HCT116 (cell line): Measurements from ENCODE around the gene TMEM135. TPM values are rescaled to one million over a fixed set of nuclear protein-coding genes. Genes with fewer than 3 reads are reported as not detected.

Source experiments
- ATAC-seq: fragments of 200-7000 bp; cut with Tn5 transposase; 2 replicates; pipeline ENCODE4 v1.9.1; 2020; ENCODE audit warnings: mild to moderate bottlenecking, moderate library complexity
- BruUV-seq: library from RNA; stranded (reverse); fragments of 400-500 nt; replicated peaks from 2 replicates; lab custom pipeline; 2021; lab: Mats Ljungman, UMichigan
- CTCF ChIA-PET: fragments of 300-600 bp; sonication (Branson Sonifier 250); formaldehyde crosslinking; loops from one replicate; lab custom pipeline; 2021; ENCODE audit warnings: antibody characterized with exemption; lab: Charles Lee
- POLR2A ChIA-PET: fragments of 300-600, 350-600 bp; sonication (Branson Sonifier 250); formaldehyde crosslinking; loops from one replicate; lab custom pipeline; 2021; ENCODE audit warnings: antibody characterized with exemption; lab: Charles Lee
- RAD21 ChIA-PET, 2 experiments: fragments of 300-600 bp; sonication (Branson Sonifier 250); formaldehyde crosslinking; loops; one replicate each; lab custom pipeline; 2023; ENCODE audit warnings: low total read pairs in 2 of 2; ENCODE audit not compliant: uncharacterized antibody in 2 of 2, unreplicated experiment in 2 of 2, low non-redundant PET in 1 of 2; lab: Charles Lee
- DNase-seq: peaks from one replicate; pipeline ENCODE4 v3.0.0-alpha.2; 2010; ENCODE audit warnings: low read depth, low spot score
- H2AFZ ChIP-seq: fragments of 200-600 bp; shearing (Covaris generic), sonication (generic); 2 replicates; pipeline ENCODE4 v1.6.1; 2017; ENCODE audit warnings: low read depth, mixed run types, mixed read lengths, antibody characterized with exemption, low read length; ENCODE audit not compliant: poor library complexity, severe bottlenecking
- H3K27ac ChIP-seq: 2 replicates; pipeline ENCODE4 v1.5.1; 2012; ENCODE audit warnings: low read depth, low read length
- H3K27me3 ChIP-seq: fragments of 200-600 bp; sonication (generic); 2 replicates; pipeline ENCODE4 v1.6.1; 2016; ENCODE audit warnings: mixed run types, low read length, mixed read lengths; ENCODE audit not compliant: insufficient read depth
- H3K36me3 ChIP-seq, 2 experiments: fragments of 200-500 bp in 1 of 2; fragments of 200-600 bp in 1 of 2; sonication (Bioruptor generic) in 1 of 2; sonication (generic) in 1 of 2; 2 replicates each; pipeline versions ENCODE4 v1.5.1 to v1.6.1; 2014 to 2016; ENCODE audit warnings: low read length in 2 of 2, inconsistent platforms in 1 of 2, mixed read lengths in 1 of 2, mixed run types in 1 of 2; ENCODE audit not compliant: insufficient read depth in 2 of 2, control insufficient read depth in 1 of 2
- H3K4me1 ChIP-seq, 2 experiments: fragments of 200-600 bp in 1 of 2; sonication (generic) in 1 of 2; 2 replicates each; pipeline versions ENCODE4 v1.5.1 to v1.6.1; 2012 to 2017; ENCODE audit warnings: low read length in 2 of 2, inconsistent platforms in 1 of 2, mild to moderate bottlenecking in 1 of 2, mixed read lengths in 1 of 2, mixed run types in 1 of 2, moderate library complexity in 1 of 2; ENCODE audit not compliant: insufficient read depth in 2 of 2, control insufficient read depth in 1 of 2
- H3K4me2 ChIP-seq: fragments of 200-600 bp; sonication (generic); 2 replicates; pipeline ENCODE4 v1.6.1; 2017; ENCODE audit warnings: mixed run types, low read length, mixed read lengths
- H3K4me3 ChIP-seq, 2 experiments: fragments of 200-600 bp in 1 of 2; sonication (generic) in 1 of 2; replicated peaks in 1 of 2; 2 replicates each; pipeline ENCODE4 v1.5.1; 2011 to 2016; ENCODE audit warnings: low read length in 2 of 2, control low read depth in 1 of 2, low read depth in 1 of 2, mild to moderate bottlenecking in 1 of 2, mixed read lengths in 1 of 2, mixed run types in 1 of 2
- H3K79me2 ChIP-seq: fragments of 200-600 bp; sonication (generic); 2 replicates; pipeline ENCODE4 v1.6.1; 2017; ENCODE audit warnings: mild to moderate bottlenecking, mixed run types, low read length, moderate library complexity, mixed read lengths; ENCODE audit not compliant: insufficient read depth
- H3K9ac ChIP-seq: fragments of 200-600 bp; sonication (generic); 2 replicates; pipeline ENCODE4 v1.6.1; 2016; ENCODE audit warnings: low read length, mixed read lengths
- H3K9me2 ChIP-seq: fragments of 200-600 bp; sonication (generic), shearing (Covaris generic); 2 replicates; pipeline ENCODE4 v1.6.1; 2017; ENCODE audit warnings: mixed run types, mild to moderate bottlenecking, moderate library complexity; ENCODE audit not compliant: insufficient read depth
- H3K9me3 ChIP-seq, 2 experiments: fragments of 200-500 bp in 1 of 2; fragments of 200-600 bp in 1 of 2; sonication (Bioruptor generic) in 1 of 2; sonication (generic) in 1 of 2; 2 replicates each; pipeline ENCODE4 v1.6.1; 2014 to 2017; ENCODE audit warnings: low read length in 2 of 2, mixed read lengths in 2 of 2, inconsistent platforms in 1 of 2, low read depth in 1 of 2, mild to moderate bottlenecking in 1 of 2, mixed run types in 1 of 2, moderate library complexity in 1 of 2; ENCODE audit not compliant: control insufficient read depth in 1 of 2, insufficient read depth in 1 of 2
- H4K20me1 ChIP-seq: fragments of 200-600 bp; sonication (generic), shearing (Covaris generic); 2 replicates; pipeline ENCODE4 v1.6.1; 2017; ENCODE audit warnings: mixed run types, mild to moderate bottlenecking, moderate library complexity; ENCODE audit not compliant: insufficient read depth
- CTCF ChIP-seq, 3 experiments: fragments of 200-600 bp in 1 of 3; sonication (generic) in 1 of 3; IDR thresholded peaks in 2 of 3; conservative IDR thresholded peaks in 1 of 3; 2 replicates each; pipeline ENCODE4 v1.5.1; 2012 to 2017; ENCODE audit warnings: low read depth in 2 of 3, low read length in 2 of 3, antibody characterized with exemption in 1 of 3, borderline replicate concordance in 1 of 3, control low read depth in 1 of 3, mild to moderate bottlenecking in 1 of 3, mixed read lengths in 1 of 3, mixed run types in 1 of 3, moderate library complexity in 1 of 3; ENCODE audit not compliant: insufficient read depth in 1 of 3
- EGR1 ChIP-seq: IDR thresholded peaks from 2 replicates; pipeline ENCODE4 v1.6.1; 2012; ENCODE audit warnings: low read depth
- EZH2 ChIP-seq: fragments of 200-600 bp; sonication (generic); IDR thresholded peaks from 2 replicates; pipeline ENCODE4 v1.6.1; 2017; ENCODE audit warnings: antibody characterized with exemption, mixed run types
- FOSL1 ChIP-seq: IDR thresholded peaks from 2 replicates; pipeline ENCODE4 v1.6.1; 2012; ENCODE audit warnings: low read depth
- POLR2A ChIP-seq: IDR thresholded peaks from 2 replicates; pipeline ENCODE4 v1.7.0; 2011; ENCODE audit warnings: borderline replicate concordance; ENCODE audit not compliant: insufficient read depth, insufficient read length; ENCODE audit errors: extremely low read depth
- POLR2AphosphoS5 ChIP-seq: IDR thresholded peaks from 2 replicates; pipeline ENCODE4 v1.6.1; 2011; ENCODE audit warnings: mild to moderate bottlenecking, low read depth, low read length, moderate library complexity
- RAD21 ChIP-seq: IDR thresholded peaks from 2 replicates; pipeline ENCODE4 v1.6.1; 2012; ENCODE audit warnings: low read depth, mild to moderate bottlenecking
- REST ChIP-seq: IDR thresholded peaks from 2 replicates; pipeline ENCODE4 v1.6.1; 2012; ENCODE audit warnings: low read depth
- SRF ChIP-seq: IDR thresholded peaks from 2 replicates; pipeline ENCODE4 v1.6.1; 2012; ENCODE audit warnings: low read depth
- ZNF274 ChIP-seq: fragments of 200-500 bp; sonication (Bioruptor generic); IDR thresholded peaks from 2 replicates; pipeline ENCODE4 v1.6.1; 2014; ENCODE audit warnings: mild to moderate bottlenecking, low read depth, low read length, inconsistent platforms
- intact Hi-C: fragments of 100-400 bp; cut with micrococcal nuclease; formaldehyde crosslinking; loops from 2 replicates; pipeline ENCODE4 v1.10.0; 2022
- total RNA-seq: library from RNA; stranded (reverse); gene quantifications from one replicate; pipeline ENCODE4 v1.2.1, GENCODE V29; 2021; ENCODE audit not compliant: unreplicated experiment

The TMEM135 gene
- total RNA-seq, 1 experiment from 2014 or later = 50.6 TPM

GRCh38 chr11:87092159-87092558 lies 54.4 kb downstream of the TMEM135 start:
- Histone ChIP-seq H2AFZ (no peak overlapping the region), H3K9ac (no peak overlapping the region), H3K9me2 (no peaks in the 10 kb centered on the region), H3K9me3 (peaks cover 3 to 5% of the 10 kb centered on the region in 2 experiments; a peak in 2 of 4 replicates), H3K36me3 (0 out of 4 replicates have a peak, but pooled peaks cover 0 to 6% of the 10 kb centered on the region in 2 experiments), H3K4me2 (no peak overlapping the region), H3K27ac (no peak overlapping the region), H4K20me1 (no peaks in the 10 kb centered on the region), H3K27me3 (no peaks in the 10 kb centered on the region), H3K79me2 (no peaks in the 10 kb centered on the region; the same call in 1 of the 2 replicates), H3K4me3 (no peak overlapping the region), H3K4me1 (no peaks in the 10 kb centered on the region)
- BruUV-seq = no TSS peak
- ATAC-seq = no peak
- intact Hi-C loops = no loop called here
- ChIA-PET CTCF (no interaction called here), RAD21 (no interaction called here), POLR2A (no interaction called here)
- no peak for DNase-seq
- TF ChIP-seq SRF (no peak), RAD21 (no peak), ZNF274 (no peak), CTCF (IDR thresholded peaks at IDR 0.05 in 2 of 3, conservative IDR thresholded peaks at IDR 0.05 in 1 of 3; ENCODE audit: borderline replicate concordance in 1 of 3, insufficient read depth in 1 of 3, low read depth in 2 of 3, low read length in 2 of 3) (no peak), REST (no peak), FOSL1 (no peak), EZH2 (no peak), POLR2AphosphoS5 (no peak), POLR2A (no peak), EGR1 (no peak)
